GM18909 (cell line): ENCODE measurements around the gene EIF3I.

ENCODE experiments used
- ATAC-seq: cut with Tn5 transposase; IDR thresholded peaks from one replicate; pipeline ENCODE4 v1.9.1; 2021; ENCODE audit warnings: mild to moderate bottlenecking; ENCODE audit not compliant: unreplicated experiment, poor library complexity

Gene EIF3I

DNA sequence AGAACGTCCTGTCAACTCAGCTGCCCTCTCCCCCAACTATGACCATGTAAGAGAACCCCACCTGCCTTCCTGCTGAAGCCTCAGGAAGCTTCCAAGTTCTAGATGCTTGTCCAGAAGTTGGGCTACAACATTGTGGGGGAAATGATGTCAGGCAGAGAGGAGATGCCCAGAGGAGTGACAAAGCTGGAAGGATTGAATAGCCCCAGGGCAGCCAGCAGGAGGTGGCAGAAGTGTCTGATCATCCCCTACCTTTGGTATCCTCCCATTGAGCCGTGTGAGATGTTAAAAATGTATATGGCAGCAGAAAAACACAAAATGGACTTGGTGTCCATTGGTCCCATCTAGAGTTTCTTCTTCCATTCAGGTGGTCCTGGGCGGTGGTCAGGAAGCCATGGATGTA is 6.6 kb downstream of the EIF3I start:
- ATAC-seq: no peak

DNA sequence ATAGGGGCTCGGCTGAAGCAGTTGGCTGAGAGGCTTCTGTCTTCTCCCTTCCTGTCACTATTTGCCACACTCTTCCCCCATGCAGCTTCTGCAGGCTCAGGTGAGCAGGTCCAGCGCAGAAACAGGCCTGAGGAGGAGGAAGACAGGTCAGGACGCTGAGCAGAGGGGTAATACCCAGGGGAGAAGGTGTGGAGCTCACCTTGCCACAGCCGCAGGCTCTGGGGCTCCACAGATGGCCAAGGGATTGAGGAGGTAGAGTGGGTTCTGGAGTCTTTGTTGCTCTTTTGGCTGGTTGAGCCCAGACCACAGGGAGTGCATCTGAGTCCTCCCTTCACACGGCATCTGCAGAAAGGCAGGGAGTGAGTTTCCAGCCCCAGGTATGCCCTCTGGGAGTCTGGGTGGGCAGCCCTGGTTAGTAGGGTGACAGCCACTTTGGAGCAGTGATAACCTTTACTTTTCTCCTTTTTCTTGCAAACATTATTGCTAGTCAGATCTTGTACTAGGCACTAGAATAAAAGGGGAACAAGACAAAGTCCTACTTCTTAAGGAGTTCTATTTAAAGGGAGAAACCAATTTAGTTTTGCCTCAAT is 9.7 kb downstream of the EIF3I start:
- ATAC-seq: no peak

DNA sequence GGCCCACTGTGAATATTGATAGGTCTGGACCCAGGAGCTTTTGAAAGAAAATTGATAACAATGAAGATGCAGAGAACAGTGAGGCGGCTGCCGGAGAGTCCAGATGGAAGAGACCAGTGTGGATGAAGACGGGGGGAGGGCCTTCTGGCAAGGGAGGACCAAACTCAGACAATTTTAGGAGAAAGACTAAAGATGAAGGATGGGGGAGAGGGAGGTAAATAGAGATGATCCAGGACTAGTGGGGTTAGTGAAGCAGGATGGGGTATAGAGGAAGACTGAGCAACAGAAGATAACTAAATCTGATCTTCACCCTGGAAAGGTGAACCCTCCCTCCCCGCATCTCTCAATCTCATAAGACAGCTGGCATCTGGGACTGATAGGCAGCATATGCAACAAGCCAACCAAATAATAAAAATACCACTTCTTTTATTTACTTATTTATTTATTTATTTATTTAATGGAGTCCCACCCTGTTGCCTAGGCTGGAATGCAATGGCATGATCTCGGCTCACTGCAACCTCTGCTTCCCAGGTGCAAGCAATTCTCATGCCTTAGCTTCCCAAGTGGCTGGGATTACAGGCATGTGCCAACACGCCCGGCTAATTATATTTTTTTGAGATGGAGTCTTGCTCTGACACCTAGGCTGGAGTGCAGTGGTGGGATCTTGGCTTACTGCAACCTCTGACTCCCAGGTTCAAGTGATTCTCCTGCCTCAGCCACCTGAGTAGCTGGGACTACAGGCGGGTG is 10.5 kb downstream of the EIF3I start:
- ATAC-seq: no peak

DNA sequence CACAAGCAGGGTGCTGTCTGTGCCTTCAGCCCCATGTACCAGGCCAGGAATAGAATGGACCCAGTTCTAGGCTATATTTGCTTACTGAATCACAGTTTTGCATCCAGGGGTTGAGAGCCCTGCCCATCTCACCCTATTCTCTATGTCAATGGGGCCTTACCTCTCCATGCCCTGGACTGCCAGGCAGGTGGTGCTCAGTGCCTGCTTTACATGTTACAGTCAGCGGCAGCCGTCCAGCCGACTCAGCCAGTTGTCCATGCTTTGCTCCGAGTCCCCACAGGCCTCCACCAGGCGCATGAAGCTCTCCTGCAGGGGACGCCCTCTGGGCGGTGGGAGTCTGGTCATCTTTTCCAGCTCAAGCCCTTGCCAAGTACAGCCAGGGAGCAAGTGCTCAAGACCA is 12.6 kb downstream of the EIF3I start:
- ATAC-seq: no peak

DNA sequence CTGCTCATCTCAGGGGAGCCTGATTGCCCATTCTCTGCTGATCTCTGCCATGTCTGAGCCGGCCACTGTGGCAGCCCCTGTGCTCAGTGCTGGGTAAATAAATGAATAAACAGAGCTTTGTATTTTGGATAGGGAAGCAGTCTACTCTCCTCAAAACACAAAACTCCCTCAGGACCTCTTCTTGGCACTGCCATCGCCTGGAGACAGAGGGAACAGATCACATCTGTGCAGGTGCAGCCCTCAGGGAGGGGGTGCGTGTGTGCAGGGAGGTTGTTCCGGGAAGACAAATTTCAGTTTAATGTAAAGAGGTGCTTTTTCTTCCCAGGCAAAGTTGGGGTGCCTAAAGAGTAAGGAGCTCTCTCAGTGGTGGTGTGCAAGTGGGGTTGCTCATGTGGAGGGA is 17.1 kb downstream of the EIF3I start:
- no peak for ATAC-seq

GRCh38 chr1:32239790-32240139 is 17.6 kb downstream of the EIF3I start:
- ATAC-seq: no peak

DNA sequence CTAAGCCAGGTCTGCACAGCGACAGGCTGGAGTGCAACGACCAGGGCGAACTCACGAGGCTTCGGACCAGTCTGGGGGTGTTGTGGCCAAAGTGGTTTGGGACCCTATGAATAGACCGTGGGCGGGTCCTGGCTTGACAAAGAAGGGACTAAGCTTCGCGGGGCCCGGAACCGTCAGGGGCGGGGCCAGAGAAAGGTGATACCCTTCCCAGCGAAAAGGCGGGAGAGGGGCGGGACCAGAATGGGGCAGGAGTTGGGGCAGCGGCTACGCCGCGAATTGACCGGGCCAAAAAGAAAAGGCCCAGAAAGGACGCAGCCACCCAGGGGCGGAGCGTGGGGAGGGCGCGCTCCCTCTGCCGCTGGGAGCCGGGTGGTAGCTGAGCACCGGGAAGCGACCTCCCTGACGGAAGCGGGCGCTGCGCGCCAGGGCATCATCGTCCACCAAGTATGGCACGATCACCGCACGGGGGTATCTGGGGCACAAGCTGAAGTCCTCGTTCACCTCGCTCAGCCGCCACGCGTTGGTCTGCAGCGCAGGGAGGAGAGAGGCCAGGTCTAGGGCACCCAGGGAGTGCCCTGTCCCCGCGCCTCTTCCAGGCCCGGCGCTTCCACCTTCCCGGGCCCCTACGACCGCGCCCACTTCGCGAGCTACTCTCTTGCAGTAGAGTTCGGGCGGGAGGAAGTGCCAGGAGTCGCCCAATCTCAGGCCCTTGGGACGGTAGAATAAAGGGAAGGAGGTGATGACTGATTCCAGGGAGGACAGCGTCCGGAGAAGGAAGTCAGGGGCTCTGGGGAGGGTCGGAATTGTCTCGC is 18.1 kb downstream of the EIF3I start:
- peak; percentile 56 for ATAC-seq

DNA sequence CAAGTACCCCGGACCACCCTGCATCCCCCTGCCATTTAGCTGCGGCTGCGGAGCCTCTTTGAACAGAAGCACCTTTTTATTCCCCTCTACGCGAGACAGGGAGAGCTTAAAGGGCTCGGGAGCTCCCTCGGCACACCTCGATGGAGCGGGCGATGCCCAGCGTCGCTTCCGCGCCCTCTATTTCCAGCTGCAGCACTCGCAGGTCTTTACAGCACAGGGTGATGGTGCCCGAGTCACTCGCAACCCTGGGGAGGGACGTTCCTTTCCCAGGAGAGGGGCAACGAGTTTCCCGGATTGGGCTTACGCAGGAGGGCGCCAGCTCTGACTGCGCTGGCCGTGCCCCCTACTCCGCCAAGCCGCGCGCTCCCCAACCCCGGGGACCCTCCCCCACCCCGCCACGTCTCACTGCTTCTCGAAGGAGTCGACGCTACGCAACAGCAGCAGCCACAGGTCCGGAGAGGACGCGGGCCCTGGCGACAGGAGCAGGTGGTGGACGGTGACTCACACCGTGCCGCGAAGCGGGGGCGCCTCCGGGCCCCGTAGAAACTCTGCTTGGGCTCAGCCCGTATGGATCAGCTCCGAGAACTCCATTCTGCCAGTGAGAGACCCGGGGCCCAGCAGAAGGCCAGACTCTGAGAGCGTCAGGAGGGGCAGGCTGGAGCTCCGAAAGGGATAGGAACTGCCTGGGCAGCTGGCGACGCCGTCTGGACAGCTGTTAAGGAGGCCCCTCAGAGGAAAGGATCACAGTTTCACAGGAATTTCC is 19.0 kb downstream of the EIF3I start:
- peak; percentile 40 for ATAC-seq

- no peak for ATAC-seq
Observed at GRCh38 chr1:32242341-32242851, 20.2 kb downstream of the EIF3I start.

DNA sequence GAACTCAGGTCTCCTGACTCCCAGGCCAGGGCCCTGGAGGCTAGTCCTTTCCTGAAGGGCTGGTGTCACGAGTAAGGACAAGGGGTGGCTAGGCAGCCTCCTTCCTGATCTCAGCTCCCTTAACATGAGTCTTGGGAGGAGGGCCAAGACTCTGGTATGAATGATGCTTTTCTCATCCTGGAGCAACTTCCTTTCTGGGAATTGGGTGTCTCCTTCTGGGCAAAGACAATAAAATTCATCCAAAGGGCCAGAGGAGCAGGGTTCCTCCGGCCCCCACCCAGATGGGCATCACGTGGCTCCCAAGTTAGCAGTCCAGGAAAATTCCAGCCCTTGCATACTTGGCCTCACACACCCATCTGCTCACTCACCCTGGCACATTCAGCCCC is 24.7 kb downstream of the EIF3I start, which contains the start of gene FAM167B:
Gene FAM167B, plus strand, starts transcription at position 335 of the 386 bp plus-strand sequence. CDS start 200 bp downstream, outside the sequence.
- ATAC-seq: no peak

- no peak for ATAC-seq
Observed at GRCh38 chr1:32247452-32247851, 25.2 kb downstream of the EIF3I start.

GRCh38 chr1:32247983-32248889 is 26.0 kb downstream of the EIF3I start:
- no peak for ATAC-seq

DNA sequence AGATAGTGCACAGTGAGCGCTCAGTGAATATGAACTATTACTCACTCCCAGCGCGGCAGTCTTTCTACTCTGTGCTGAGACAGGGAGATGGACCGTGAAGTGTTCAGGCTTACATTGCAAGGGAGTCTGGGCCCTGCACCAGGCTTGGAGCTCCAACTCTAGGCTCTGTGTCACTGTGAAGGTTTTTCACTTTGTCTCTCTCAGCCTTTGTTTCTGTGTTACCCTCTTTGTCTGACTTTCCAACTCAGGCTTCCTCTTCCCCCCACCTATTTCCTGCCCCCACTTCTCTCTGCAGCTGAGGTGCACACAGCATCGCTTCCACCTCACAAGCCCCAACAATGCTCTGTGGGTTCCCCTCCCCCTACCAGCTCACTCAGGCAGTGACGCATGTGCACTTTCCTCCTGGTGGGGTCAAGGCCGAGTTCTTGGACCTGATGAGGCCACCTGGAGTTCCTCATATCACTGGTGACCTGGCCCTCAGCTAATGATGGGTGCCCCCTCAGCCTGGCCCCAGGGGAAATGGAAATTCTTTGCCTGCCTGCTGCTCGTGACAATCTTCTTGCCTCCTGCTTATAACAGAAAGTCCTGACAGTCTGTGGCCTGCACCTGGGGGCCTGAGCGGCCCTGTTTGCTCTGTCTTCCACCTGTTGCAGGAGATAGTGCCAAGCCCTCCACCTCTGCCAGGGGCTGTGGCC is 27.8 kb downstream of the EIF3I start:
- ATAC-seq: peak; percentile 60

GRCh38 chr1:32250893-32251716 is 28.9 kb downstream of the EIF3I start, which contains the start of gene LCK:
Gene LCK (plus strand): TSS chr1:32251265. CDS start chr1:32274330, 23,065 bp downstream.
- peak; percentile 31 for ATAC-seq

DNA sequence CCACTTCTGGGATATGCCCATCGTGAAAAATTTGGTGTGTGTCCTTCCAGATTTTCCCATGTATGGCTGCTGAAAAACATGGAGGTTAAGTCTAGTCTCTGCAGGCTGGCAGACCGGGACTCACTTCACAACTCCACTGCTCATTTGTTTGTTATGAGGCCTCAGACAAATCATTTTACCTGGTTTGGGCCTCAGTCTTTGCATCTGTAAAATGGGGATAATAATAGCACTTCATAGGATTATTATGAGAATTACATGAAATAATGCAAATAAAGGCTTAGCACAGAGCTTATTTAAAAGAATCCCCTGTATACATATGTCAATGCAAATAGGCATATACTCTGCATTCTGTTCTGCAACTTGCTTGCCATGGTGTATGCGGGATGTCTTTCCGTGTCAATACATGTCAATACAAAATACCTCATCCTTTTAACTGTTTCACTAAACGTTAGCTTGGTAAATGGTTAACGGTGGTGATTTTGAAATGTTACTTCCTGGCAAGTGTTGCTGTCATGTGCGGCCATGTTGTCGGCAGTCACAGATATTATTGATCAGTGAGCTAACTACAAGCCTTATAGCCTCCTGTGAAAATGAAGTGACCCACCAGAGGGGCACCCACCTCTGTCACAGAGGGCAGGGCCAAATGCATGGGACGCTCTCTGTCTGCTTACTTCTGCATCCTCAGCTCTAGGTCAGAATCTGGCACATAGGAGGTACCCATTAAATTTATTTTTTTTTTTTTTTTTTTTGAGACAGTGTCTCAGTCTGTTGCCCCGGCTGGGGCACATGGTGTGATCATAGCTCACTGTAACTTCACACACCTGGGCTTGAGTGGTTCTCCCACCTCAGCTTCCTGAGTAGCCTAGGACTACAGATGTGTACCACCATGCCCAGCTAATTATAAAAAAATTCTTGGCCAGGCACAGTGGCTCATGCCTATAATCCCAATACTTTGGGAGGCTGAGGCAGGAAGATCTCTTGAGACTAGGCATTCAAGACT is 33.2 kb downstream of the EIF3I start:
- no peak for ATAC-seq

- no peak for ATAC-seq
Observed at GRCh38 chr1:32256473-32257226, 34.4 kb downstream of the EIF3I start.
